22Rv1 (cell line): Measurements from ENCODE around the gene NRP2.

Experiments used
- H3K27ac ChIP-seq: fragments of 450-650 bp; 2 replicates; pipeline ENCODE4 v1.5.1; 2017
- ZFX ChIP-seq: fragments of 450-650 bp; IDR thresholded peaks from 2 replicates; pipeline ENCODE4 v1.6.1; 2017; ENCODE audit warnings: antibody characterized with exemption, borderline replicate concordance
- TF ChIP-seq, protein P1 (sequence below): fragments of 450-650 bp; IDR thresholded peaks from 2 replicates; pipeline ENCODE4 v1.5.1; 2017; ENCODE audit warnings: mild to moderate bottlenecking

Gene NRP2

DNA sequence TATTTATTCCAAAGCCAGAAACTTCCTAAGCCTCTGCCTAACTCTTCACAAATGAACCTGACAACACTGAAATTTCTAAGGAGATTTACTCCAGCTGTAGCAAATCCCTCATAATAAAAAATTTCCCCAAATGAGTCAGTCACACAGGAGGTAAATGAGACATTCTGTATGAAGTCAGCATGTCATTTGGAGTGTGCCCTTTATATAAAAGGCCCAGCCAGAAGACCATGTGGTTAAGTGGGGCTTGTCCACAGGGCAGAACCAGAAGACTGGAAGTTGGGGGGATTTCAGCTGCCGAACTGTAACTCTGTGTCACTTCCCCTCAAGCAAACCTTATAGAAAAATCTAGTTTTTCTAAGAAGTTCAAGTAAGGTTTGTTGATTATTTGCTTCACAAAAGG is 30.2 kb downstream of the NRP2 start:
- TF ChIP-seq ZFX = no peak
- TF ChIP-seq, protein P1, sequence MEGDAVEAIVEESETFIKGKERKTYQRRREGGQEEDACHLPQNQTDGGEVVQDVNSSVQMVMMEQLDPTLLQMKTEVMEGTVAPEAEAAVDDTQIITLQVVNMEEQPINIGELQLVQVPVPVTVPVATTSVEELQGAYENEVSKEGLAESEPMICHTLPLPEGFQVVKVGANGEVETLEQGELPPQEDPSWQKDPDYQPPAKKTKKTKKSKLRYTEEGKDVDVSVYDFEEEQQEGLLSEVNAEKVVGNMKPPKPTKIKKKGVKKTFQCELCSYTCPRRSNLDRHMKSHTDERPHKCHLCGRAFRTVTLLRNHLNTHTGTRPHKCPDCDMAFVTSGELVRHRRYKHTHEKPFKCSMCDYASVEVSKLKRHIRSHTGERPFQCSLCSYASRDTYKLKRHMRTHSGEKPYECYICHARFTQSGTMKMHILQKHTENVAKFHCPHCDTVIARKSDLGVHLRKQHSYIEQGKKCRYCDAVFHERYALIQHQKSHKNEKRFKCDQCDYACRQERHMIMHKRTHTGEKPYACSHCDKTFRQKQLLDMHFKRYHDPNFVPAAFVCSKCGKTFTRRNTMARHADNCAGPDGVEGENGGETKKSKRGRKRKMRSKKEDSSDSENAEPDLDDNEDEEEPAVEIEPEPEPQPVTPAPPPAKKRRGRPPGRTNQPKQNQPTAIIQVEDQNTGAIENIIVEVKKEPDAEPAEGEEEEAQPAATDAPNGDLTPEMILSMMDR = no peak
- H3K27ac ChIP-seq = no peak overlapping the region

DNA sequence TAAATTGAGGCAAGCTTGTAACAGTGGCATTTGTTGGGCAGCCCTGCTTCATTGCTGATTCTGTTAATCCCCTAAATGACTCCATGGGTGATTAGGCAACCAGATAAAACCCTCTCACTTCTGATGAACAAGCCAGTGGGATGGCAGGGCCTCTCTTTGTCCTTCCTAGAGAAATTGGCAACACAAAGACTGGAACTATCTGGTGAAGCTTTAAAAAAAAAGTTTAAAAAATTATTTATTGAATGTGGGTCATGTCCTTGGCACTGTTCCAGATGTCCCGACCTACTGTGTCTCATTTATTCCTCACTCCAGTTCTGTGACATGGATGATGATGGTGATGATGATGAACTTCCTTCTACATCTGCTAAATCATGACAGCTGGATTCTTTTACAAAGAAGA is 30.8 kb downstream of the NRP2 start:
- TF ChIP-seq, protein P1 = no peak

DNA sequence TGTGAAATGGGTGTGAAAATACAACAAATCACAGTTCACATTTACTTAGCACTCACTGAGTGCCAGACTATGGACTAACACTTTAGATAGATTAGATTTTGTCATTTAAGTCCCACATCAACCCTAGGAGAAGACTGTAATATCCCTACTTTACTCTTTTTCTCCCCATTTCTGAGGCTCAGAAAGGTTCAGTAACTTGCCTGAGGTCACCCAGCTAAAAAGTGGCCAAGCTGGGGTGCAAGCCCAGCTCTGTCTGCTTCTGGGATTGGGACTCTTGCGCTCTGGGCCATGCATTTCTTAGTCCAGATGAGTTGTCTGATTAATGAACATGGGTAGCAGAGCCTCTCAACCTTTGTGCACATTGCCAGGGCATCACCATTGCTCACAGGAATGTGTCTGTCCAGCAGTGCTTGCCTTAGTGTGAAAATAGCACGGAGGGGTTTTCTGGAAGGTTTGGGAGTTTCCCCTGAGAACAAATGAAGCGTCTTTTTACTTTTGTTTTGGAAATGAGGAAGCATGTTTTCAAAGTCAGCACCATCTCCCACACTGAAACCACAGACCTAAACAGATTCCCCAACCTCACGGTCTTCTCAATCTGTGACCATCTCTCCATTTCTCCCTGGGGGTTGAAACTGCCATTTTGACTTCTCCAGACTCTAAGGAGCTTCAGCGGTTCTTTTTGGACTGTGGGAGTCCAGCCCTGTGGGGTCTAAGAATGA is 31.9 kb downstream of the NRP2 start:
- no peak overlapping the region for H3K27ac ChIP-seq
- no peak for TF ChIP-seq ZFX
- TF ChIP-seq, protein P1 = no peak

More for the DNA sequence above, 30.8 kb downstream of the NRP2 start:
- H3K27ac ChIP-seq = no peak overlapping the region

DNA sequence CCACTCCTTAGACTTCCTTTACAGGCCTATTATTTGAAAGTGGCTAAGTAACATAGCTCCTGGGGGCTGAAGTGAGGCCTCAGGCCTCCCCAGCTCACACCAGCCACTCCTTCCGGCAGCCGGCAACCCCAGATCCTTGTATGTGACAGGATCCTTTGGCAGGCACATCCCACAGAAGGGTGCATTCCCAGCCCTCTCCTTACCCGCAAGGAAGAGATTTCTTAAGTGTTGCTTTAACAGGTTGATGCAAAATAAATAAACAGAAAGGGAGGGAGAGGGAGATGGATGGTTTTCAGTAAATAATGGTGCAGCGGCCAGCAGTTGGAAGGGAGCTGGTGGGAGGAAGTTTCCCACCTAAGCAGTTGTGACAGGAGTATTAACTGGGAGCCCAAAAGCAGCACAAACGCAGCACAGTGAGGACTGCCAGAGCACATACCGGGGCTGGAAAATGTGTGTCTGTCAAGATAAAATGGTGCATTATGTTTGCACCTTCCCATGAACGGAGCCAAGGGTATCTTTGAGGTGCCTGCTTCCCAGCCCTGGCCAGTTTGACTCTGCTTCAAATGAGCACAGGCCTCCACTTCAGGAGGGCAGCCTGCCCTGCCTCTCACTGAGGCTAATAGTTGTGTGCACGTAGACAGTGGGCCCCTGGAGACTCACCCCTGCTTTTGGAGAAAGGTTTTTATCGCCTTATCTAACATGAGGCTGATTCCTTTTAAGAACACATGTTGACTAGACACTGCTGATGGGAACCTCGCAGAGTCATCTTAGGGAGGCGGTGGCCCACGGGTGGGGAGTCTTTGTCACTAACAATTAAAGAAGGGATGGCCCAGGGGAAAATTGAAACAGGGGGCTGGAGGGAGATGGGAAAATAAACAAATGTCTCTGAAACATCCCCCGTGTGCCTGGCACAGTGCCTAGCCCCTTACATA is 32.8 kb downstream of the NRP2 start:
- H3K27ac ChIP-seq = no peak overlapping the region
- TF ChIP-seq ZFX = no peak
- TF ChIP-seq, protein P1 = no peak

DNA sequence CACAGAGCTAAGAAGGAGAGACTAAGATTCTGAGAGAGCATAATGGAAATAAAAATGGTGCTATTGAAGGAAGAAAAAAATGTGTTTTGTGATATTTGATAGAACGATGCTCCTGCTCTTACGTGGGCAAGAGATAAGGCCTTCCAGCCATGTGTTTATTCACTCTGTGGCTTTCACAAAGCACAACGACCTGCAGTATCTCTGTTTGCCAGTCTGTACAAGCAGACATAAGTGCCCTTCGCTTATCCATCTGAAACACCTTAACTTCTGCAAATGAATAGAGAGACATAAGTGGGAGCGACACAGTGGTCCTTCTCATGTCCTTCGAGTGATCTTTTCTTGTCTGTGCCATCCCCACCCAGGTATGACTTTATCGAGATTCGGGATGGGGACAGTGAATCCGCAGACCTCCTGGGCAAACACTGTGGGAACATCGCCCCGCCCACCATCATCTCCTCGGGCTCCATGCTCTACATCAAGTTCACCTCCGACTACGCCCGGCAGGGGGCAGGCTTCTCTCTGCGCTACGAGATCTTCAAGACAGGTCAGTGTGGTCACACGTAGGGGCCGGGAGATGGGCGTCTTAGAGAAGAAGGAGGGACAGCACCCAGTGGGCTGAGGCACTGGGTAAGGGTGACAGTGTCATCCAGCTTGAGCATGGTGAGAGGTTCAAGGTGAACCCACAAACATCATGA is 33.7 kb downstream of the NRP2 start:
- TF ChIP-seq, protein P1 = peak; percentile 86
- no peak for TF ChIP-seq ZFX
- H3K27ac ChIP-seq = no peak overlapping the region

DNA sequence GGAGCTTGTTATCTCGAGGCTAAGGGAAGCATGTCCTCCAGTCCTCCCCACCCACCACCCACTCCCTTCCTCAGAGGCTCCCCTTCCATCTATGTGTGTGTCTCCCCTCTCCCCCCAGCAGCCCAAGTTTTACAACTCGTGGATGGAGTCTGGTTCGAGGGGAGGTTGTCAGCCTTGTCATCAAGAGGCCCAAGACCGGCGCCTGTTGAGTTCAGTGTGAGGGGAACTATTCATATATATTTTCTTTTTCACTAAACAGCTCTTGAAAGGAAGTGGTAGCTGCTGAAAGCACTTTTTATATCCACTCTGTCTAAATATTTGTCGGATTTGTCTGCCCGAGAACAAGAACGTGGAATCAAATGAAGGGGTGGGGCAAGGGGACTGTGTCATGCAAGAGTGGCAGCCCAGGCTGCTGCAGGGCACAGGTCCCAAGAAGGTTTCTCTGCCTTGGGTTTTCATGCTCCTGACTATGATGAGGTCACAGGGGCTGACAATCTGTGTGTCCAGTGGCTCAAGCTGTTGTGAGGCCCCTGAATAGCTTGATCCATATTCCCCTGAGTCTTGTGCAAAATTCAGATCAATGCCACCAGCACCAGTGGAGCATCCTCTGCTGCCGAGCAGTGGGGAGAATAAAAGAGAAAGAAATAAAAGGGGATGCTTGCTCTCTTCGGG is 35.0 kb downstream of the NRP2 start:
- H3K27ac ChIP-seq = no peak overlapping the region
- TF ChIP-seq, protein P1 = no peak
- no peak for TF ChIP-seq ZFX
